Measurements from ENCODE around the gene WDR81. TPM values are rescaled to one million over a fixed set of nuclear protein-coding genes. Genes with fewer than 3 reads are reported as not detected.

The WDR81 gene
- total and polyA plus RNA-seq, 3 donors from 2014 or later: 16.9 to 71.4 (median 58.4) TPM

DNA sequence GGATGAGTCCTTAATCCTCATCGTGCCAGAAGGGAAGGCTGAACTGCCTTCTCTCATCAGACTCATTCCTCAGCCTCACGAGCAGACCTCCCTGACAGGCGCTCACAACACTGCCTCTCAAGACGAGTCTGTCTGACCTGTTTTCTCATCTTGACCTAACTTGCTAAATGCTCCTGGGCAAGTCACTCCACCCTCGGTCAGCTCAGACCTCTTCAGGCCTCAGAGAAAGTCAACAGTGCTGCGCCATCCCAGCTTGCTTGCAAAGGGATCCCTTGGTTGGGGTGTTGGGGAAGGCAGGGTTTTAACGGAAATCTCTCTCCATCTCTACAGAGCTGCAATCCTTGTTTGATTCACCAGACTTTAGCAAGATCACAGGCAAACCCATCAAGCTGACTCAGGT, 52.4 kb downstream of the WDR81 start:
- Histone ChIP-seq H3K27ac (no peak overlapping the region), H3K9me3 (no peaks in the 10 kb centered on the region), H3K4me1 (peaks cover 58% of the 10 kb centered on the region), H3K4me3 (no peak overlapping the region), H3K36me3 (ENCODE audit: low read depth, missing control alignments) (no peaks in the 10 kb centered on the region), H3K27me3 (no peaks in the 10 kb centered on the region)
- TF ChIP-seq, protein P1, sequence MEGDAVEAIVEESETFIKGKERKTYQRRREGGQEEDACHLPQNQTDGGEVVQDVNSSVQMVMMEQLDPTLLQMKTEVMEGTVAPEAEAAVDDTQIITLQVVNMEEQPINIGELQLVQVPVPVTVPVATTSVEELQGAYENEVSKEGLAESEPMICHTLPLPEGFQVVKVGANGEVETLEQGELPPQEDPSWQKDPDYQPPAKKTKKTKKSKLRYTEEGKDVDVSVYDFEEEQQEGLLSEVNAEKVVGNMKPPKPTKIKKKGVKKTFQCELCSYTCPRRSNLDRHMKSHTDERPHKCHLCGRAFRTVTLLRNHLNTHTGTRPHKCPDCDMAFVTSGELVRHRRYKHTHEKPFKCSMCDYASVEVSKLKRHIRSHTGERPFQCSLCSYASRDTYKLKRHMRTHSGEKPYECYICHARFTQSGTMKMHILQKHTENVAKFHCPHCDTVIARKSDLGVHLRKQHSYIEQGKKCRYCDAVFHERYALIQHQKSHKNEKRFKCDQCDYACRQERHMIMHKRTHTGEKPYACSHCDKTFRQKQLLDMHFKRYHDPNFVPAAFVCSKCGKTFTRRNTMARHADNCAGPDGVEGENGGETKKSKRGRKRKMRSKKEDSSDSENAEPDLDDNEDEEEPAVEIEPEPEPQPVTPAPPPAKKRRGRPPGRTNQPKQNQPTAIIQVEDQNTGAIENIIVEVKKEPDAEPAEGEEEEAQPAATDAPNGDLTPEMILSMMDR (IDR thresholded peaks at IDR 0.05): no peak
- TF ChIP-seq POLR2A (IDR thresholded peaks at IDR 0.05): no peak
- intact Hi-C loops (cut with DNase I; ENCODE audit: low total_unique reads): no loop called here
- DNase-seq: no peak
- 92 to 94% methylated on average over 6 to 7 of the region's 7 CpGs for WGBS, 2 donors

DNA sequence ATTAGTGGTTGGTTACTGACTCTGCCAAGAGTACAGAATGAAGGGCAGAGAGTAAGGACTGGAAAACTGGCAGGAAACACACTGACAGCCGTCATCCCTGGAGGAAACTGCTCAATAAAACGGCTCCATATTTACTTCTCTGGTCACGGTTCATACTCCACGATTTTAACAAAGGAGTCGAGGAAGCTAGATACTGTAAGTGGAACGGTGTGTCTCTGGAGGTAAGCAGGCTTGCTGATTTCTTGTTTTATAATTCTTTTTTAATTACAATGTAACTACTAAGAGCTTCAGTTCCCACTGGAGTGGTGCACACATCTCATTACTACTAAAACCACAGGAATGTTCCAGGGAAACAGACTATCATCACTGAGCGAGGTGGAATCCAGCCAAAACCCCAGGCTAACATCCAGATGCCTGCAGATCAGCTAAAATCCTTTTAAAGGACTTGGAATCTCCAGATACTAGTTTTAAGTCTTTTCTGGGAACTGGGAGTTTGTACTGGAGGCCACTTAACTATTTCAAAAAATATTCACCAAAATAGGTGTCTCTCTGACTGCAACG, 55.1 kb downstream of the WDR81 start:
- H3K27ac ChIP-seq: peak overlapping the region; percentile 93 to 96
- no peak for TF ChIP-seq POLR2A (IDR thresholded peaks at IDR 0.05)
- TF ChIP-seq, protein P1 (IDR thresholded peaks at IDR 0.05): no peak
- peaks cover 56% of the 10 kb centered on the region for H3K4me1 ChIP-seq
- WGBS, 2 donors: 25 to 27% methylated on average over 8 of the region's 8 CpGs
- no peaks in the 10 kb centered on the region for H3K9me3 ChIP-seq
- no peak overlapping the region for H3K4me3 ChIP-seq
- intact Hi-C loops (cut with DNase I; ENCODE audit: low total_unique reads): loop anchor here (5.0 kb wide), 1 partner anchor 47 kb away; no protein-coding TSS in a partner anchor
- DNase-seq: peak; percentile 91
- H3K27me3 ChIP-seq: no peaks in the 10 kb centered on the region
- no peaks in the 10 kb centered on the region for H3K36me3 ChIP-seq (ENCODE audit: low read depth, missing control alignments)

DNA sequence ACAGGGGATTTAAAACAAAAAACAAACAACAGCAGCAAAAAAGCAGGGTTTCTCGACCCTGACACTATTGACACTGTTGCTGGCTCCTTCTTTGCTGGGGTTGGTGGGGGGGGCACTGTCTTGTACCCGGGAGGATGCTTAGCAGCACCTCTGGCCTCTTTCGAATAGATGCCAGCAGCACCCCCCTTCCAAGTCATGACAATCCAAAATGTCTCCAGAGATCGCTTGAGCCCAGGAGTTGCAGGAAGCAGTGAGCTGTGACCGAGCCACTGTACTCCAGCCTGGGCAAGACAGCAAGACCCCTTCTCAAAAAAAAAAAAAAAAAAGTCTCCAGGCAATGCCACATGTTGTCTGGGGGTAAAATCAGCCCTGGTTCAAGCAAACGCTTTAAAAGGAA, 57.7 kb downstream of the WDR81 start:
- TF ChIP-seq, protein P1 (IDR thresholded peaks at IDR 0.05): no peak
- no peak for TF ChIP-seq POLR2A (IDR thresholded peaks at IDR 0.05)
- WGBS, 2 donors: 36 to 44% methylated on average over 6 of the region's 6 CpGs
- no peak for DNase-seq
- Histone ChIP-seq H3K27ac (peak overlapping the region; percentile 93 to 96), H3K4me1 (peaks cover 64% of the 10 kb centered on the region), H3K9me3 (no peaks in the 10 kb centered on the region), H3K4me3 (no peak overlapping the region), H3K36me3 (ENCODE audit: low read depth, missing control alignments) (no peaks in the 10 kb centered on the region), H3K27me3 (no peaks in the 10 kb centered on the region)
- intact Hi-C loops (cut with DNase I; ENCODE audit: low total_unique reads): loop anchor here (5.0 kb wide), 1 partner anchor 50 kb away; no protein-coding TSS in a partner anchor

DNA sequence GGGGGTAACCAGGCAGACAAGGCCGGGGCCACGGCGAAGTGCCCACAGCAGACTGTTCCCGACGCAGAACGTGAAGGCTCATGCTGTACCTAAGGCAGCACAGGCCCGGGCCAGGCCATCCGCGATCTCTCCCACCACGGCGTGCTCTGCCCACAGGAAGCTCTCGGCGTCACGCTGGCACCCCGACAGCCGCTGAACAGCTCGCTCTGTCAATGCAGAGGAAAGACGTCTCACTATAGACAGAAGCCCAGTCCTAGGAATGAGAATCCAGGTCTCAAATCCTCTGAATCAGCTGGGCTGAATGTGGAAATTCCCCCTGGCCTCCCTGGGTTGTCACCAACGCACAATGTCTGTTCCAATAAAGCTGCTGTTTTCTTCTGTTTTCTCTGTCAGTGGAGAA, 58.8 kb downstream of the WDR81 start:
- TF ChIP-seq, protein P1 (IDR thresholded peaks at IDR 0.05): no peak
- TF ChIP-seq POLR2A (IDR thresholded peaks at IDR 0.05): no peak
- peak; percentile 58 for DNase-seq
- Histone ChIP-seq H3K9me3 (no peaks in the 10 kb centered on the region), H3K4me1 (peaks cover 66% of the 10 kb centered on the region), H3K36me3 (ENCODE audit: low read depth, missing control alignments) (no peaks in the 10 kb centered on the region), H3K27me3 (no peaks in the 10 kb centered on the region), H3K4me3 (no peak overlapping the region), H3K27ac (peak overlapping the region; percentile 93 to 96)
- intact Hi-C loops (cut with DNase I; ENCODE audit: low total_unique reads): loop anchor here (5.0 kb wide), 1 partner anchor 51 kb away; no protein-coding TSS in a partner anchor
- 40 to 53% methylated on average over 19 of the region's 19 CpGs for WGBS, 2 donors

All from testis (tissue), 3 donors.